Endothelial cell of umbilical vein (primary cell): ENCODE measurements around the gene PRKAG2.

Source experiments
- CTCF ChIP-seq, 2 donors: IDR thresholded peaks; 1 replicate in 1 of 2; 2 replicates in 1 of 2; pipeline ENCODE4 v1.5.1; 2011; ENCODE audit warnings: low read length in 2 of 2, mild to moderate bottlenecking in 2 of 2, moderate library complexity in 2 of 2, control low read depth in 1 of 2, inconsistent platforms in 1 of 2, low read depth in 1 of 2; ENCODE audit not compliant: insufficient read depth in 1 of 2; ENCODE audit errors: extremely low read depth in 1 of 2
- EZH2 ChIP-seq: IDR thresholded peaks from 2 replicates; pipeline ENCODE4 v1.6.1; 2012; ENCODE audit warnings: borderline replicate concordance, low read depth, mild to moderate bottlenecking, moderate library complexity, low read length, inconsistent platforms; ENCODE audit not compliant: severe bottlenecking
- GATA2 ChIP-seq: IDR thresholded peaks from 2 replicates; pipeline ENCODE4 v1.7.0; 2011; ENCODE audit warnings: low read depth, mild to moderate bottlenecking, moderate library complexity, mixed read lengths, low read length; ENCODE audit not compliant: insufficient read length, insufficient read depth
- JUN ChIP-seq: IDR thresholded peaks from 2 replicates; pipeline ENCODE4 v1.6.1; 2011; ENCODE audit warnings: borderline replicate concordance, low read depth; ENCODE audit not compliant: insufficient read length, insufficient read depth
- MAX ChIP-seq: IDR thresholded peaks from 2 replicates; pipeline ENCODE4 v1.6.1; 2011; ENCODE audit not compliant: insufficient read depth, insufficient read length
- MYC ChIP-seq: IDR thresholded peaks from one replicate; pipeline ENCODE4 v1.6.1; 2011; ENCODE audit warnings: mild to moderate bottlenecking, low read depth, low read length
- POLR2A ChIP-seq: IDR thresholded peaks from 2 replicates; pipeline ENCODE4 v1.6.1; 2012; ENCODE audit warnings: low read depth, mild to moderate bottlenecking, control low read depth, low read length
- POLR2AphosphoS5 ChIP-seq: IDR thresholded peaks from 2 replicates; pipeline ENCODE4 v1.6.1; 2012; ENCODE audit warnings: low read depth, mild to moderate bottlenecking, control low read depth, low read length, moderate library complexity; ENCODE audit not compliant: insufficient read depth

- TF ChIP-seq CTCF (IDR thresholded peaks at IDR 0.05; ENCODE audit: extremely low read depth in 1 of 2, insufficient read depth in 1 of 2, low read depth in 1 of 2, low read length in 2 of 2) (no peak), EZH2 (no peak), POLR2AphosphoS5 (no peak), POLR2A (no peak), MYC (no peak), MAX (no peak), GATA2 (no peak), JUN (no peak)
These were observed 324.4 kb downstream of the PRKAG2 start for GRCh38 chr7:151552352-151553028.
